Measurements from ENCODE around the gene RALB. TPM values are rescaled to one million over a fixed set of nuclear protein-coding genes. Genes with fewer than 3 reads are reported as not detected.

The RALB gene
- total and polyA plus RNA-seq, 2 of the 4 experiments (the other 2 are of a cell fraction): 53.6 to 54.7 TPM

GRCh38 chr2:120228503-120228902 lies 24.1 kb upstream of the RALB start:
- Histone ChIP-seq H2BK15ac (ENCODE audit: low read depth, low read length) (no peak overlapping the region), H3K18ac (ENCODE audit: low read depth, low read length) (no peak overlapping the region), H3K56ac (ENCODE audit: extremely low read depth, insufficient read depth, low read length) (no peak overlapping the region), H2AK9ac (replicated peaks; ENCODE audit: low read depth, low read length, poor library complexity) (no peak overlapping the region), H3K9me1 (ENCODE audit: insufficient read depth, low read length) (no peaks in the 10 kb centered on the region), H3K27ac (ENCODE audit: insufficient read depth, low read length) (no peak overlapping the region), H4K91ac (ENCODE audit: insufficient read depth, low read depth, low read length) (no peak overlapping the region), H3K23ac (ENCODE audit: low read depth, low read length) (no peak overlapping the region; the same call in 1 of the 2 replicates), H3K4ac (ENCODE audit: low read depth, low read length) (no peak overlapping the region), H4K8ac (ENCODE audit: low read depth in 2 of 2, low read length in 2 of 2) (no peak overlapping the region), H2AFZ (replicated peaks; ENCODE audit: low read length, poor library complexity) (no peak overlapping the region), H3K27me3 (ENCODE audit: control insufficient read depth, insufficient read depth, low read length) (peaks cover 4% of the 10 kb centered on the region; the same call in 1 of the 2 replicates), H4K20me1 (ENCODE audit: insufficient read depth, low read length) (no peaks in the 10 kb centered on the region; the same call in 1 of the 2 replicates), H2BK5ac (ENCODE audit: low read depth, low read length, poor library complexity, severe bottlenecking) (no peak overlapping the region), H3K9ac (ENCODE audit: low read depth, low read length) (no peak overlapping the region), H2BK120ac (ENCODE audit: low read depth, low read length) (no peak overlapping the region), H3K4me1 (ENCODE audit: control insufficient read depth, insufficient read depth, low read length) (peaks cover 4% of the 10 kb centered on the region; the same call in 1 of the 2 replicates), H3K4me2 (ENCODE audit: low read depth, low read length) (no peak overlapping the region), H3K4me3 (ENCODE audit: insufficient read depth, low read depth, low read length) (no peak overlapping the region), H4K5ac (ENCODE audit: low read depth, low read length) (no peak overlapping the region), H3K14ac (replicated peaks; ENCODE audit: low read depth, low read length) (no peak overlapping the region), H3K9me3 (ENCODE audit: control insufficient read depth, insufficient read depth, low read length) (no peaks in the 10 kb centered on the region), H3K79me1 (ENCODE audit: low read depth in 1 of 2, low read length in 2 of 2) (peaks cover 0 to 5% of the 10 kb centered on the region in 2 experiments; a peak in 1 of 4 replicates), H3K36me3 (ENCODE audit: control insufficient read depth, insufficient read depth, low read length) (no peaks in the 10 kb centered on the region), H2AK5ac (ENCODE audit: low read depth, low read length) (no peak overlapping the region), H2BK20ac (ENCODE audit: low read depth, low read length) (no peak overlapping the region)
- no TSS peak for BruUV-seq (replicated peaks)
- intact Hi-C loops (cut with micrococcal nuclease) (no loop called here), in situ Hi-C loops (cut with MboI; ENCODE audit: low sequenced_read_pairs) (loop anchor here (25.0 kb wide), 1 partner anchor 991 kb away; no protein-coding TSS in a partner anchor), dilution Hi-C loops (cut with HindIII; ENCODE audit: low sequenced_read_pairs, unreplicated experiment) (no loop called here)
- ATAC-seq (ENCODE audit: low read depth): no peak
- TF ChIP-seq, protein P1, sequence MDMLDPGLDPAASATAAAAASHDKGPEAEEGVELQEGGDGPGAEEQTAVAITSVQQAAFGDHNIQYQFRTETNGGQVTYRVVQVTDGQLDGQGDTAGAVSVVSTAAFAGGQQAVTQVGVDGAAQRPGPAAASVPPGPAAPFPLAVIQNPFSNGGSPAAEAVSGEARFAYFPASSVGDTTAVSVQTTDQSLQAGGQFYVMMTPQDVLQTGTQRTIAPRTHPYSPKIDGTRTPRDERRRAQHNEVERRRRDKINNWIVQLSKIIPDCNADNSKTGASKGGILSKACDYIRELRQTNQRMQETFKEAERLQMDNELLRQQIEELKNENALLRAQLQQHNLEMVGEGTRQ (IDR thresholded peaks at IDR 0.05; ENCODE audit: low read depth, low read length): no peak
- WGBS, 2 experiments (ENCODE audit: extremely low coverage in 2 of 2, insufficient read length in 1 of 2): no CpG with 5 or more reads among the region's 5 CpGs
- DNase-seq: no peak
- ChIA-PET POLR2A (ENCODE audit: unreplicated experiment) (no interaction called here), CTCF (interaction anchor here (0.6 kb wide), 2 partner anchors 364 to 525 kb away, joined by 3 to 4 read pairs; no protein-coding TSS in a partner anchor)
